GM12878 (cell line): ENCODE measurements around the gene THSD8. TPM values are rescaled to one million over a fixed set of nuclear protein-coding genes. Genes with fewer than 3 reads are reported as not detected.

ENCODE experiments used
- BHLHE40 ChIP-seq, 2 experiments: fragments of 450-650 bp in 1 of 2; IDR thresholded peaks; 2 replicates each; pipeline ENCODE4 v1.6.1; 2011 to 2017; ENCODE audit warnings: low read depth in 2 of 2, borderline replicate concordance in 1 of 2, improper control_type of control experiment in 1 of 2, low read length in 1 of 2, mild to moderate bottlenecking in 1 of 2
- CEBPB ChIP-seq, 2 experiments: fragments of 150-350 bp in 1 of 2; IDR thresholded peaks; 2 replicates each; pipeline ENCODE4 v1.6.1; 2012 to 2014; ENCODE audit warnings: low read depth in 2 of 2, low read length in 2 of 2, borderline replicate concordance in 1 of 2, inconsistent platforms in 1 of 2
- EGR1 ChIP-seq, 2 experiments: IDR thresholded peaks; 1 replicate in 1 of 2; 2 replicates in 1 of 2; pipeline ENCODE4 v1.6.1; 2011 to 2012; ENCODE audit warnings: low read depth in 2 of 2, low read length in 2 of 2, borderline replicate concordance in 1 of 2, mild to moderate bottlenecking in 1 of 2, moderate library complexity in 1 of 2
- MYC ChIP-seq: IDR thresholded peaks from 2 replicates; pipeline ENCODE4 v1.6.1; 2011; ENCODE audit warnings: mild to moderate bottlenecking, low read length, moderate library complexity, inconsistent platforms; ENCODE audit not compliant: insufficient read depth, insufficient replicate concordance, insufficient read length, severe bottlenecking
- NR2C1 ChIP-seq: fragments of 450-650 bp; IDR thresholded peaks from 2 replicates; pipeline ENCODE4 v1.6.1; 2017; ENCODE audit warnings: antibody characterized with exemption, mild to moderate bottlenecking, moderate library complexity
- NR2C2 ChIP-seq: IDR thresholded peaks from 2 replicates; pipeline ENCODE4 v1.6.1; 2011; ENCODE audit warnings: borderline replicate concordance, low read depth; ENCODE audit not compliant: control insufficient read depth, insufficient read length
- RUNX3 ChIP-seq: IDR thresholded peaks from 2 replicates; pipeline ENCODE4 v1.6.1; 2012; ENCODE audit warnings: low read length, inconsistent platforms
- SRF ChIP-seq, 2 experiments: IDR thresholded peaks; 2 replicates each; pipeline ENCODE4 v1.6.1; 2011; ENCODE audit warnings: low read depth in 2 of 2, low read length in 2 of 2, mild to moderate bottlenecking in 1 of 2, moderate library complexity in 1 of 2
- STAT1 ChIP-seq: fragments of 450-650 bp; conservative IDR thresholded peaks from 2 replicates; pipeline ENCODE4 v1.6.1; 2014; ENCODE audit warnings: antibody characterized with exemption, mild to moderate bottlenecking
- ZNF24 ChIP-seq: fragments of 450-650 bp; IDR thresholded peaks from 2 replicates; pipeline ENCODE4 v1.6.1; 2017; ENCODE audit warnings: antibody characterized with exemption, mild to moderate bottlenecking
- polyA plus RNA-seq, 11 experiments: library from polyadenylated mRNA; depleted of rRNA in 4 of 11; unstranded in 6 of 11; stranded (reverse) in 5 of 11; fragments of >200 nt; fragmentation: Nextera tagmentation in 4 of 11; fragmentation: Illumina TruSeq in 1 of 11; extraction: Ambion mirVana in 4 of 11; extraction: Trizol in 1 of 11; gene quantifications; 1 replicate in 1 of 11; 2 replicates in 10 of 11; pipeline versions ENCODE4 v1.2.1 to v1.2.3, GENCODE V29; 2011 to 2016; ENCODE audit warnings: inconsistent platforms in 2 of 11, missing spikeins in 2 of 11, low read depth in 1 of 11
- total RNA-seq, 4 experiments: library from RNA; depleted of rRNA in 3 of 4; stranded (reverse); fragments of >200 nt in 3 of 4; fragmentation: Illumina TruSeq in 1 of 4; extraction: Trizol in 1 of 4; gene quantifications; 2 replicates each; pipeline versions ENCODE4 v1.2.1 to v1.2.3, GENCODE V29; 2013 to 2021
- TF ChIP-seq, protein P1 (sequence below): fragments of 450-650 bp; IDR thresholded peaks from 2 replicates; pipeline ENCODE4 v1.6.1; 2016; ENCODE audit warnings: mild to moderate bottlenecking, moderate library complexity, borderline replicate concordance
- TF ChIP-seq, protein P2 (sequence below): fragments of 150-350 bp; IDR thresholded peaks from 2 replicates; pipeline ENCODE4 v1.6.1; 2014; ENCODE audit warnings: mild to moderate bottlenecking, low read depth, low read length
- TF ChIP-seq, protein P3 (sequence below): IDR thresholded peaks from 2 replicates; pipeline ENCODE4 v1.6.1; 2011; ENCODE audit warnings: low read depth, mild to moderate bottlenecking, low read length, moderate library complexity, borderline replicate concordance; ENCODE audit errors: extremely low read depth
- TF ChIP-seq, protein P4 (sequence below): fragments of 450-650 bp; formaldehyde crosslinking; IDR thresholded peaks from 2 replicates; pipeline ENCODE4 v1.4.0; 2022; ENCODE audit warnings: mild to moderate bottlenecking, moderate library complexity
- TF ChIP-seq, protein P5 (sequence below): fragments of 450-650 bp; IDR thresholded peaks from 2 replicates; pipeline ENCODE4 v1.6.1; 2018; ENCODE audit warnings: mild to moderate bottlenecking, low read depth, moderate library complexity; ENCODE audit not compliant: partially characterized antibody

The THSD8 gene
- total and polyA plus RNA-seq, 10 of the 15 experiments (the other 5 are each of a cell fraction or from before 2014, with no cell fraction given) = 0.24 to 32.3 (median 21.3) TPM; not detected in 2

DNA sequence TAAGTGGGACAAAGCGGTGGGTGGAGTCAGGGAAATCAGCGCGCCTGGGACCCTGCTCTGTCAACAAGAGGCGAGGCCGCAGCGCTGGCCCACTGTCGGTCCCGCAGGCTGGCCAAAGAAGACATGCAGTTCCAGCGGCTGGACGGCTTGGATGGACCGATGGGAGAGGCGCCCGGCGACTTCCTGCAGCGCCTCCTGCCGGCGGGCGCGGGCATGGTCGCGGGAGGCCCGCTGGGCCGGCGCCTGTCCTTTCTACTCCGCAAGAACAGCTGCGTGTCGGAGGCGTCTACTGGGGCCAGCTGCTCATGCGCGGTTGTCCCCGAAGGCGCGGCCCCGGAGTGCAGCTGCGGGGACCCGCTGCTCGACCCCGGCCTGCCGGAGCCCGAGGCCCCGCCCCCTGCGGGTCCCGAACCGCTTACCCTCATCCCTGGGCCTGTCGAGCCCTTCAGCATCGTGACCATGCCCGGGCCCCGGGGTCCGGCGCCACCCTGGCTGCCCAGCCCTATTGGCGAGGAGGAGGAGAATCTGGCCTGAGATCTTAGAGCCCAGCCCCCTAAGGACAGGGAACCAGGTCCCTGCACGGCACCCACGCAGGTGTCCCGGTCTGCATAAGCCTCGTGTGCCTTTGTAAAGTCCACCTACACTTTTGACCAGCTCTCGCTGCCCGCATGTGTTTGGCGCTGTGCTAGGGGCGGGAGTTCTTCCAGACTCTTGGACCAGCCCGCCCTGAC lies 44.2 kb upstream of the THSD8 start (continued):
- TF ChIP-seq BHLHE40 (IDR thresholded peaks at IDR 0.05; ENCODE audit: borderline replicate concordance in 1 of 2, low read depth in 2 of 2, low read length in 1 of 2) (peak in 1 of 2 experiments; percentile 13; a peak in 1 of 4 replicates), NR2C1 (no peak), SRF (IDR thresholded peaks at IDR 0.05; ENCODE audit: low read depth in 2 of 2, low read length in 2 of 2) (no peak), CEBPB (IDR thresholded peaks at IDR 0.05; ENCODE audit: borderline replicate concordance in 1 of 2, low read depth in 2 of 2, low read length in 2 of 2) (no peak), RUNX3 (no peak), ZNF24 (no peak), MYC (no peak), STAT1 (no peak), EGR1 (IDR thresholded peaks at IDR 0.05; ENCODE audit: borderline replicate concordance in 1 of 2, low read depth in 2 of 2, low read length in 2 of 2) (no peak), NR2C2 (no peak)
- TF ChIP-seq, protein P1, sequence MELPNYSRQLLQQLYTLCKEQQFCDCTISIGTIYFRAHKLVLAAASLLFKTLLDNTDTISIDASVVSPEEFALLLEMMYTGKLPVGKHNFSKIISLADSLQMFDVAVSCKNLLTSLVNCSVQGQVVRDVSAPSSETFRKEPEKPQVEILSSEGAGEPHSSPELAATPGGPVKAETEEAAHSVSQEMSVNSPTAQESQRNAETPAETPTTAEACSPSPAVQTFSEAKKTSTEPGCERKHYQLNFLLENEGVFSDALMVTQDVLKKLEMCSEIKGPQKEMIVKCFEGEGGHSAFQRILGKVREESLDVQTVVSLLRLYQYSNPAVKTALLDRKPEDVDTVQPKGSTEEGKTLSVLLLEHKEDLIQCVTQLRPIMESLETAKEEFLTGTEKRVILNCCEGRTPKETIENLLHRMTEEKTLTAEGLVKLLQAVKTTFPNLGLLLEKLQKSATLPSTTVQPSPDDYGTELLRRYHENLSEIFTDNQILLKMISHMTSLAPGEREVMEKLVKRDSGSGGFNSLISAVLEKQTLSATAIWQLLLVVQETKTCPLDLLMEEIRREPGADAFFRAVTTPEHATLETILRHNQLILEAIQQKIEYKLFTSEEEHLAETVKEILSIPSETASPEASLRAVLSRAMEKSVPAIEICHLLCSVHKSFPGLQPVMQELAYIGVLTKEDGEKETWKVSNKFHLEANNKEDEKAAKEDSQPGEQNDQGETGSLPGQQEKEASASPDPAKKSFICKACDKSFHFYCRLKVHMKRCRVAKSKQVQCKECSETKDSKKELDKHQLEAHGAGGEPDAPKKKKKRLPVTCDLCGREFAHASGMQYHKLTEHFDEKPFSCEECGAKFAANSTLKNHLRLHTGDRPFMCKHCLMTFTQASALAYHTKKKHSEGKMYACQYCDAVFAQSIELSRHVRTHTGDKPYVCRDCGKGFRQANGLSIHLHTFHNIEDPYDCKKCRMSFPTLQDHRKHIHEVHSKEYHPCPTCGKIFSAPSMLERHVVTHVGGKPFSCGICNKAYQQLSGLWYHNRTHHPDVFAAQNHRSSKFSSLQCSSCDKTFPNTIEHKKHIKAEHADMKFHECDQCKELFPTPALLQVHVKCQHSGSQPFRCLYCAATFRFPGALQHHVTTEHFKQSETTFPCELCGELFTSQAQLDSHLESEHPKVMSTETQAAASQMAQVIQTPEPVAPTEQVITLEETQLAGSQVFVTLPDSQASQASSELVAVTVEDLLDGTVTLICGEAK = no peak
- TF ChIP-seq, protein P2, sequence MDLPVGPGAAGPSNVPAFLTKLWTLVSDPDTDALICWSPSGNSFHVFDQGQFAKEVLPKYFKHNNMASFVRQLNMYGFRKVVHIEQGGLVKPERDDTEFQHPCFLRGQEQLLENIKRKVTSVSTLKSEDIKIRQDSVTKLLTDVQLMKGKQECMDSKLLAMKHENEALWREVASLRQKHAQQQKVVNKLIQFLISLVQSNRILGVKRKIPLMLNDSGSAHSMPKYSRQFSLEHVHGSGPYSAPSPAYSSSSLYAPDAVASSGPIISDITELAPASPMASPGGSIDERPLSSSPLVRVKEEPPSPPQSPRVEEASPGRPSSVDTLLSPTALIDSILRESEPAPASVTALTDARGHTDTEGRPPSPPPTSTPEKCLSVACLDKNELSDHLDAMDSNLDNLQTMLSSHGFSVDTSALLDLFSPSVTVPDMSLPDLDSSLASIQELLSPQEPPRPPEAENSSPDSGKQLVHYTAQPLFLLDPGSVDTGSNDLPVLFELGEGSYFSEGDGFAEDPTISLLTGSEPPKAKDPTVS = no peak
- TF ChIP-seq, protein P3, sequence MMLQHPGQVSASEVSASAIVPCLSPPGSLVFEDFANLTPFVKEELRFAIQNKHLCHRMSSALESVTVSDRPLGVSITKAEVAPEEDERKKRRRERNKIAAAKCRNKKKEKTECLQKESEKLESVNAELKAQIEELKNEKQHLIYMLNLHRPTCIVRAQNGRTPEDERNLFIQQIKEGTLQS = 0 out of 2 replicates have a peak, but pooled peaks have one; percentile 10
- TF ChIP-seq, protein P4, sequence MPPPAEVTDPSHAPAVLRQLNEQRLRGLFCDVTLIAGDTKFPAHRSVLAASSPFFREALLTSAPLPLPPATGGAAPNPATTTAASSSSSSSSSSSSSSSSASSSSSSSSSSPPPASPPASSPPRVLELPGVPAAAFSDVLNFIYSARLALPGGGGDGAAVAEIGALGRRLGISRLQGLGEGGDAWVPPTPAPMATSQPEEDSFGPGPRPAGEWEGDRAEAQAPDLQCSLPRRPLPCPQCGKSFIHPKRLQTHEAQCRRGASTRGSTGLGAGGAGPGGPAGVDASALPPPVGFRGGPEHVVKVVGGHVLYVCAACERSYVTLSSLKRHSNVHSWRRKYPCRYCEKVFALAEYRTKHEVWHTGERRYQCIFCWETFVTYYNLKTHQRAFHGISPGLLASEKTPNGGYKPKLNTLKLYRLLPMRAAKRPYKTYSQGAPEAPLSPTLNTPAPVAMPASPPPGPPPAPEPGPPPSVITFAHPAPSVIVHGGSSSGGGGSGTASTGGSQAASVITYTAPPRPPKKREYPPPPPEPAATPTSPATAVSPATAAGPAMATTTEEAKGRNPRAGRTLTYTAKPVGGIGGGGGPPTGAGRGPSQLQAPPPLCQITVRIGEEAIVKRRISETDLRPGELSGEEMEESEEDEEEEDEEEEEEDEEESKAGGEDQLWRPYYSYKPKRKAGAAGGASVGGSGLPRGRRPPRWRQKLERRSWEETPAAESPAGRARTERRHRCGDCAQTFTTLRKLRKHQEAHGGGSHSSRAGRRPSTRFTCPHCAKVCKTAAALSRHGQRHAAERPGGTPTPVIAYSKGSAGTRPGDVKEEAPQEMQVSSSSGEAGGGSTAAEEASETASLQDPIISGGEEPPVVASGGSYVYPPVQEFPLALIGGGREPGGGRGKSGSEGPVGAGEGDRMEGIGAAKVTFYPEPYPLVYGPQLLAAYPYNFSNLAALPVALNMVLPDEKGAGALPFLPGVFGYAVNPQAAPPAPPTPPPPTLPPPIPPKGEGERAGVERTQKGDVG (CRISPR knock-in tag) = no peak
- TF ChIP-seq, protein P5, sequence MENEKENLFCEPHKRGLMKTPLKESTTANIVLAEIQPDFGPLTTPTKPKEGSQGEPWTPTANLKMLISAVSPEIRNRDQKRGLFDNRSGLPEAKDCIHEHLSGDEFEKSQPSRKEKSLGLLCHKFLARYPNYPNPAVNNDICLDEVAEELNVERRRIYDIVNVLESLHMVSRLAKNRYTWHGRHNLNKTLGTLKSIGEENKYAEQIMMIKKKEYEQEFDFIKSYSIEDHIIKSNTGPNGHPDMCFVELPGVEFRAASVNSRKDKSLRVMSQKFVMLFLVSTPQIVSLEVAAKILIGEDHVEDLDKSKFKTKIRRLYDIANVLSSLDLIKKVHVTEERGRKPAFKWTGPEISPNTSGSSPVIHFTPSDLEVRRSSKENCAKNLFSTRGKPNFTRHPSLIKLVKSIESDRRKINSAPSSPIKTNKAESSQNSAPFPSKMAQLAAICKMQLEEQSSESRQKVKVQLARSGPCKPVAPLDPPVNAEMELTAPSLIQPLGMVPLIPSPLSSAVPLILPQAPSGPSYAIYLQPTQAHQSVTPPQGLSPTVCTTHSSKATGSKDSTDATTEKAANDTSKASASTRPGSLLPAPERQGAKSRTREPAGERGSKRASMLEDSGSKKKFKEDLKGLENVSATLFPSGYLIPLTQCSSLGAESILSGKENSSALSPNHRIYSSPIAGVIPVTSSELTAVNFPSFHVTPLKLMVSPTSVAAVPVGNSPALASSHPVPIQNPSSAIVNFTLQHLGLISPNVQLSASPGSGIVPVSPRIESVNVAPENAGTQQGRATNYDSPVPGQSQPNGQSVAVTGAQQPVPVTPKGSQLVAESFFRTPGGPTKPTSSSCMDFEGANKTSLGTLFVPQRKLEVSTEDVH = no peak
